ENCODE data around the gene P2RY13. TPM values are rescaled to one million over a fixed set of nuclear protein-coding genes. Genes with fewer than 3 reads are reported as not detected.

Gene P2RY13
- total and polyA plus RNA-seq, 10 of the 15 experiments (the other 5 are each of a cell fraction or from before 2014, with no cell fraction given) = not detected

DNA sequence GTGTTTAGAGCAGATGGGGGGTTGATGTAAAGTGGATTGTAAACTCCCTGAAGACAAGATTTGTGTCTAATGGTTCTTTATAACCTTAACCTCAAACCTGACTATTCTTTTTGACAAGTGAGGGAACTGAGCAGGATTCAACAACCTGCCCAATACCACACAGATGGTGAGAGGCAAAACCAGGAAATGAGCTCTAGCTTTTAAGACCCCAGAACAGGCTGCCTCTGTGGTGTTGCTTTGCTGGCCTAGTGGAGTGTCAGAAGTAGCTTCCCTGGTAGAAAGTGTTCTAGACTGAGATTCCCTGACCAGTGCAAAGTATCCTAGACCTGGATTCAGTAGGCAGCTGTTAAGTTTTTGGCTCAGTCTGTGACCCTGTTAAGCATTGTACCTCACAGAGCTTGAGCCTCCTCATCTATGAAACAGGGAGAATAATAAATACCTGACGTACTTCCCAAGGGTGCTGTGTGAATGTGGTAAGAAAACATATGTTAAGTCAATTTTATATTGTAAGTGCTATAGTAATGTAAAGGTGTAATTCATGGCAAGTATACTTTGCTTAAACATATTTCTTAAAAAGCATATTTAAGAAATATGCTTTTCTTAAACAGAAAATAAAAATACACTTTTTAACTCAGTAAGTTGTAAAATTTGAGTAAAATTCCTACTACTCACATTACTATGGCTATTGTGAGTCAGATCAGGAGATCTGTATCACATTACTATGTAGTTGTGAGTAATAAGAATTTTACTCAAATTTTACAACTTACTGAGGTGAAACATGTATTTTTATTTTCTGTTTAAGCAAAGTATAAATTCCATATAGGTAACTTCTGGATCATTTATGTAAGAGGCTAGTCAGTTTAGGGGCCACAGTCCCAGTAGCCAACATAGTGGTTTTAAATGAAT is 21.5 kb downstream of the P2RY13 start:
- no peaks in the 10 kb centered on the region for H3K36me3 ChIP-seq (ENCODE audit: control insufficient read depth in 2 of 2, insufficient read depth in 2 of 2, low read length in 1 of 2)
- ATAC-seq (no peak), FAIRE-seq (no peak), DNase-seq (ENCODE audit: low read depth, low spot score) (no peak)
- CTCF ChIA-PET = interaction anchor here (0.7 to 1.3 kb wide), 4 partner anchors 12 to 140 kb away, joined by 3 to 4 read pairs (median 4); no protein-coding TSS in a partner anchor
- in situ Hi-C loops (cut with MboI) = no loop called here
- BruUV-seq (replicated peaks) = no TSS peak
- no peak overlapping the region for H3K4me3 ChIP-seq
- no peak overlapping the region for H3K9ac ChIP-seq (ENCODE audit: control insufficient read depth, insufficient read depth, low read length)
- POLR2A ChIA-PET = no interaction called here
- 23% methylated on average over 1 of the region's 1 CpG for WGBS (ENCODE audit: insufficient coverage, insufficient replicate concordance, low lambda C conversion rate, missing lambda C conversion rate)
- no peak overlapping the region for H2AFZ ChIP-seq (ENCODE audit: control insufficient read depth, low read depth, low read length)
- SMC1A ChIA-PET (ENCODE audit: uncharacterized antibody, unreplicated experiment) = interaction anchor here (0.7 to 1.3 kb wide), 3 partner anchors 14 to 250 kb away, joined by 3 to 4 read pairs (median 3); no protein-coding TSS in a partner anchor
- RAD21 ChIA-PET (ENCODE audit: unreplicated experiment) = no interaction called here
- TF ChIP-seq JUNB (IDR thresholded peaks at IDR 0.05) (0 out of 2 replicates have a peak, but pooled peaks have one; percentile 19), CHD4 (IDR thresholded peaks at IDR 0.05) (no peak)
- H3K27me3 ChIP-seq (replicated peaks in 1 of 2; ENCODE audit: control insufficient read depth in 2 of 2, insufficient read depth in 2 of 2, low read length in 1 of 2) = no peaks in the 10 kb centered on the region; a peak in 1 of 4 replicates
- no peak overlapping the region for H3K4me2 ChIP-seq (ENCODE audit: control insufficient read depth, insufficient read depth)
- intact Hi-C loops (cut with micrococcal nuclease; ENCODE audit: unreplicated experiment) = no loop called here
- no peaks in the 10 kb centered on the region for H3K9me3 ChIP-seq (replicated peaks; ENCODE audit: control insufficient read depth, insufficient read depth, low read length)
- no peak overlapping the region for H3K27ac ChIP-seq (ENCODE audit: control insufficient read depth, insufficient read depth)
- no peaks in the 10 kb centered on the region for H4K20me1 ChIP-seq (ENCODE audit: control insufficient read depth, insufficient read depth)
- no peaks in the 10 kb centered on the region for H3K4me1 ChIP-seq (ENCODE audit: control insufficient read depth, insufficient read depth, low read length)
- no peaks in the 10 kb centered on the region for H3K79me2 ChIP-seq (ENCODE audit: control insufficient read depth, insufficient read depth, low read length)

DNA sequence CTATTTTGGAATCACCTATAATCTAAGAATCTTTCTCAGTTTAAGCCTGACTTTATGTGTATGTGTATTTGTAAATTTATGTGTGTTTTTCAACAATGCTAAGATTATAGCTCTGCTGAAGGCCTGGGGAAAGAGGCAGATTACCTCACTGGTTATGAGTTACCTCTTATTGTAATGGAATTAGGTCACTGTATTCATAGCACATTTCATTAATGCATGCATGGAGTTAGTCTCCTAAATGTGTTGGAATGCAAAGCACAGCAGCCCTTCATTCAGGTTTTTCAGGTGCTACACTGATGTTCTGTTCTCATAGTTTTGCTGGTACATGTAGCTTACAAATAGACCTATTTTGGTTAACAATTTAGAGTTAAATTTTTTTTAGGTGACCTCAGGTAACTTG is 22.2 kb downstream of the P2RY13 start:
- Histone ChIP-seq H3K9ac (ENCODE audit: control insufficient read depth, insufficient read depth, low read length) (no peak overlapping the region), H4K20me1 (ENCODE audit: control insufficient read depth, insufficient read depth) (no peaks in the 10 kb centered on the region), H2AFZ (ENCODE audit: control insufficient read depth, low read depth, low read length) (no peak overlapping the region), H3K27me3 (replicated peaks in 1 of 2; ENCODE audit: control insufficient read depth in 2 of 2, insufficient read depth in 2 of 2, low read length in 1 of 2) (no peaks in the 10 kb centered on the region), H3K79me2 (ENCODE audit: control insufficient read depth, insufficient read depth, low read length) (no peaks in the 10 kb centered on the region), H3K27ac (ENCODE audit: control insufficient read depth, insufficient read depth) (no peak overlapping the region), H3K4me2 (ENCODE audit: control insufficient read depth, insufficient read depth) (no peak overlapping the region), H3K9me3 (replicated peaks; ENCODE audit: control insufficient read depth, insufficient read depth, low read length) (no peaks in the 10 kb centered on the region), H3K4me1 (ENCODE audit: control insufficient read depth, insufficient read depth, low read length) (no peaks in the 10 kb centered on the region), H3K36me3 (ENCODE audit: control insufficient read depth in 2 of 2, insufficient read depth in 2 of 2, low read length in 1 of 2) (no peaks in the 10 kb centered on the region), H3K4me3 (no peak overlapping the region)
- DNase-seq (ENCODE audit: low read depth, low spot score) = no peak
- ChIA-PET RAD21 (ENCODE audit: unreplicated experiment) (no interaction called here), CTCF (interaction anchor here (0.7 to 1.3 kb wide), 4 partner anchors 12 to 139 kb away, joined by 3 to 4 read pairs (median 4); no protein-coding TSS in a partner anchor), POLR2A (interaction anchor here (0.6 kb wide), 1 partner anchor 102 kb away, joined by 4 read pairs; no protein-coding TSS in a partner anchor), SMC1A (ENCODE audit: uncharacterized antibody, unreplicated experiment) (interaction anchor here (0.7 to 1.3 kb wide), 2 partner anchors 14 to 251 kb away, joined by 3 to 4 read pairs; no protein-coding TSS in a partner anchor)
- BruUV-seq (replicated peaks) = no TSS peak
- in situ Hi-C loops (cut with MboI) (no loop called here), intact Hi-C loops (cut with micrococcal nuclease; ENCODE audit: unreplicated experiment) (no loop called here)
- FAIRE-seq = no peak
- TF ChIP-seq RBBP5 (conservative IDR thresholded peaks at IDR 0.05) = no peak
- TF ChIP-seq ETV6 (conservative IDR thresholded peaks at IDR 0.05 in 1 of 2, IDR thresholded peaks at IDR 0.05 in 1 of 2; ENCODE audit: borderline replicate concordance in 1 of 2, low read depth in 1 of 2) = no peak
- no peak for TF ChIP-seq CBFB (IDR thresholded peaks at IDR 0.05; ENCODE audit: low read depth)
- TF ChIP-seq, protein P1, sequence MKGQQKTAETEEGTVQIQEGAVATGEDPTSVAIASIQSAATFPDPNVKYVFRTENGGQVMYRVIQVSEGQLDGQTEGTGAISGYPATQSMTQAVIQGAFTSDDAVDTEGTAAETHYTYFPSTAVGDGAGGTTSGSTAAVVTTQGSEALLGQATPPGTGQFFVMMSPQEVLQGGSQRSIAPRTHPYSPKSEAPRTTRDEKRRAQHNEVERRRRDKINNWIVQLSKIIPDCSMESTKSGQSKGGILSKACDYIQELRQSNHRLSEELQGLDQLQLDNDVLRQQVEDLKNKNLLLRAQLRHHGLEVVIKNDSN (IDR thresholded peaks at IDR 0.05; ENCODE audit: borderline replicate concordance, extremely low read length, insufficient read depth, low read depth, low read length) = no peak
- TF ChIP-seq MEF2B (IDR thresholded peaks at IDR 0.05; ENCODE audit: partially characterized antibody, poor library complexity, severe bottlenecking) = no peak
- ATAC-seq = no peak
